HG03103 (cell line): ENCODE results near the gene GAS2L3.
A peak's percentile ranks its signal among the peaks of the same experiment; 100 is the strongest.
"Not testable (repeated sequence)": the region's sequence is repeated elsewhere in the genome, so short reads cannot be mapped to it uniquely, and the experiment has no call there.

Experiments used
- ATAC-seq: cut with Tn5 transposase; IDR thresholded peaks from one replicate; pipeline ENCODE4 v1.9.1; 2021; ENCODE audit warnings: low read depth; ENCODE audit not compliant: unreplicated experiment

GAS2L3 gene

DNA sequence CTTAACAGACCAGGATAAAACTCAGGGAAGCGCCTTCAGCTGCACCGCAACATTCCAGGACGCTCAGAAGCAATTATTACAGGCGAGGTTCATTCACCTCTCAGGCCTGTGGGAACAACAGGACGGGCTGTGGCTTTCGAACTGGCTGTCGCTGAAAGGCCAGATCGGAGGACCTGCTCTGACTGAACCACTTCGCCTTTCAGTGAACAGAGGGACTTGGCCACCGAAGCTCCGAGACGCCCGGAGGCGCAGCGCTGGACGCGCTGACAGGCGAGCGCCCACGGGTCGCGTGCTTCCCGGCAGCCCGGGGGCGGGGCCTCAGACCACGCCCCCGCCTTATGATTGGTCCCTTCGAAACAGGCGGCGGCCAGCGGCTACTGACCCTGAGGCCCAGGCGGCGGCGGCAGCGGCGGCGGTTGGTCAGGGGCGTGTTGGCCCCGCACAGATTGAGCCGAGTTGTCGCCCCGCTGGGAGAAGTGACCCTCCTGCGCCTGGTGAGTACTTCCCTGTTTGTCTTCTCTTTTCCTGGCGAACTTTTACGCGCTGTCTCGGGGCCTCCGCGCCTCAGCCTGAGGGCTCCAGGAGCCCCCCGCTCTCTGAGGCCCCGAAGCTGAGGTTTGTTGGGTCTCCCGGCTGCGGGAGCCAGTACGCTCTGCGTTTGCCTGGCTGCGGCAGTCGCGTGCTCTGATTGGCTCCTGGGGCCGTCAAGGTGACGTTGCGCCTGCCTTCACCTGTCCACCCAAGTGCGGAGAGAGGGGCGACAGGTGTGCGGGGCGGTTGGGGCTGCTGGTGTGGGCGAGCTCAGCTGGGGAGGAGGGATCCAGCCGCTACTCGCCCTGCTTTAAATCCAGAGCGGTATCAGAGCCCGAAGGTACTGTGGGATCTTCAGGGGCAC is at the start of gene GAS2L3:
Gene GAS2L3 (plus strand): TSS at position 393 of the 895 bp plus-strand sequence. CDS start 21,221 bp downstream, outside the sequence.
- ATAC-seq, result peak; percentile 91

DNA sequence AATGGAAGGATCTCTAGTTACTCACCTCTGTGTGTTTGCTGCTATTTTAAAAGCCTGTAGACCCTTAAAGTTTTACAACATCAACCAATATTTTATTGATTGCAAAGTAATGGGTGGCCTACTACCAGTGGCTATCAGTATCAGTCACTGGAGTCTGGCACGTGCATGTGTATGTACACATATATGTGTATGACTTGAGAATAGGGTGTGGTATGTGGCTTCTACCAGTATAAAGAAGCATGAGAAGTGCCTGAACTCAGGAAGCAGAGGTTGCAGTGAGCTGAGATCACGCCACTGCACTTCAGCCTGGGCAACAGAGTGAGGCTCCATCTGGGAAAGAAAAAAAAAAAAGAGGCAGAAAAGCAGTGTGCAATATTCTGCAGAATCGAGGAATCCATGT is 45.5 kb upstream of the GAS2L3 start:
- ATAC-seq, result no peak

DNA sequence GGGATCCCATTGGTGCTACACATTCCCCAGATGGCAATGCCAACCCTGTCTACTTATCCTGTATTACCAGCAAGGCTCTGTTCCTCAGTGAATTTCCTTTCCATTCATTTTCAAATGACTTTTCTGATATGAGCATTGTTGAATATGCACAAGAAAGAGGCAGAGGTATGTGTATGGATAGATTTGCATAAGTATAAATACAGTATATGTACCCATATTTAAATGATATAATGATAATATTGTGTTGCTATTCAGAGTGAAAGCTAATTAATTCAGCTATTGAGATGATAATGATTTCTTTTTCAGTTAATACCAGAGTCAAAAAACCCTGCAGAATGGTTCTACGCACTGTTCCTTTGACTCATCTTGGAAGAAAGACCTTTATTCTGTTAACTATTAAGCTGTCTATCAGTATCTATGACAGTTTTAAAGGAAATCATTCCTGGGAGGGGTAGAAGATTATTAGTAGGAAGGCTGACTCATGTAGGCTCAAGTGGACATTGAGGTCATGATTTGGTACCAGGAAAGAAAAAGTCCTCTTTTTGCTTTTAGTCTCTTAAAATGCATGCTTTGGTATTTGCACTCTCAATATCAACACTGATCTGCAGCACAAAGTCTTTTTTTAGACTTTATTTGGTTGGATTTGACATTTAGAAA is 44.9 kb upstream of the GAS2L3 start:
- no peak for ATAC-seq

DNA sequence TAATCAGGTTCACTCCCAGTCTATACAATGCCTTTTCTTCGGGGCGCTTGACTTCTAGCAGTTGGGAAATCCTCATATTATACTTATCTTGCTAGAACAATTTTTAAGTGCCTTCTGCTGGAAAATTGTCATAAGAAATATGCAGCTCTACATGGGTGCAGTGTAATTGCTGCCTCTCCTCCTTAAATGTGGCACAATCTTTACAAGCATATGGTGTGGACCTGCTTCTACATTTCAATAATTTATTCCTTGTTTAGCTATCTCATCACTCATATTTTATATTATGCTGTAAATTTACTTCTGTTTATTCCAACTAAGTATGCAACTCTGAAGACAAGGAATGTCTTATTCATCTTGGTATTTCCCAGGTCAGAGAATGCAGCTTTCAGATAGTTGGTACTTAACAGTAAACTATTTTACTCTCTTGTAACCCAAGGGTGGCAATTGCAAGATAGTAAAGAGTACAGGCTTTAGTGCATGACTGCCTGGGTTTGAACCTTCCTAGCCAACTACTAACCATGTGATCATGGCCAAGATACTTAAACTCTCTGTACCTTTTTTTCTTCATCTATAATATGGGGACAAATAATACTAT is 43.6 kb upstream of the GAS2L3 start:
- ATAC-seq, result no peak

DNA sequence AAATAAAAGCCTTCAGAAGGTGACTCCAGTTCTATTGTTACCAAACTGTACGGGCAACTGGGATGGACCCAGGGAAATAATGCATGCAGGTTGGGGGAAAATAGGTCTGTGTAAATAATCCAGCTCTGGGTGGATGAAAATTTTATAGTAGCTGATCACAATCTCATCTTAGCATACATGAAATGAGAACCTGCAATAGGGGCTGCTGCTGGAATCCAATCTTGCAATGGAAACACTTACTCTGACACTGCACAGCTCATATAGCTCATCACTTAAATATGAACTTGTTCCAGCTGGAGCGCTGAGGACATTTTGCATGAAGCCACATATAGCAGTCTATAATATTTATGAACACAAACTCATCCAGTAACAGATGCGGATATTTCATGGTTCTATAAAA is 40.1 kb upstream of the GAS2L3 start:
- no peak for ATAC-seq

DNA sequence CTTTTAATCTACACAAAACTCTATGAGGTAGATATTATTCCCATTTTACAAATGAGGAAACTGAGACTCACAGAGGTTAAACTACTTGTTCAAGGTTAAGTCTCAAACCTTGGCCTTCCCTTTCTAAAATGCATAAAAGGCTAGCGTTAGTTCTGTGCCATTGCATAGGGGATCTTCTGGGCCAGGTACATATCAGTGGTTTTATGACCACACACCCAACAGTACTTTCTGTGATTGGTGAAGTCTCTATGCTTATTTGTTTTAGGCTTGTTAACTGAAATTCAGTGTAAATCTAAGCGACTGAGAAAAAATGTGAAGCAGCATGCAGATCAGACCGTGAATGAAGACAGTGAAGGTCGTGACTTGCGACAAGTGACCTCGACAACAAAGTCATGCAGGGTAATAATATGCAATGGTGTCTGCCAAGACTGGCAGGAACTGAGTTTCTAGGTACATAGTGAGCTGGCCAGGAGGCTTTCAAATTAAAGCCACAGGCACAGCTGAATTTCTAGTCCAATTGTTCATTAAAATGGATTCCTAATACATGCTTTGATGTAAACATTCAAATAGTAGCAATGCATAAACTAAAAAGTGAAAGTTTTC is 38.8 kb upstream of the GAS2L3 start:
- ATAC-seq, result no peak

DNA sequence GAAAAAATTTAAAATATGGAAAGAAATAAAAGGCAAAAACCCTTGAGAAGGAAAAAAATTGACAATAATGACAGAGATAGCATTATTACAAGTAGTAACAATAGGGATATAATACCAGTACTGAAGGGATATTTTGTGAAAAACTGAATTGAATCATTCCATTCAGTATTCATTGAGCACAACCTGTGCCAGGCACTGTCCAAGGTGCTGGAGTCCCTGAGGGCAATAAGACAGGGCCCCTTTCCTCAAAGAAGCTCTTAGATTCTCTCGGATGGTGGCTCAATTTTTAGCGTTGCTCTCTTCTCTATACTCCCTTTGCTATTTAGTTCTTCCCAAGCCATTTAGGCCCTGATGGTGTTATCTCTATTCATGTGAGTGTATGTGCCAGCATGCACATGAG is 34.3 kb upstream of the GAS2L3 start:
- ATAC-seq, result no peak

DNA sequence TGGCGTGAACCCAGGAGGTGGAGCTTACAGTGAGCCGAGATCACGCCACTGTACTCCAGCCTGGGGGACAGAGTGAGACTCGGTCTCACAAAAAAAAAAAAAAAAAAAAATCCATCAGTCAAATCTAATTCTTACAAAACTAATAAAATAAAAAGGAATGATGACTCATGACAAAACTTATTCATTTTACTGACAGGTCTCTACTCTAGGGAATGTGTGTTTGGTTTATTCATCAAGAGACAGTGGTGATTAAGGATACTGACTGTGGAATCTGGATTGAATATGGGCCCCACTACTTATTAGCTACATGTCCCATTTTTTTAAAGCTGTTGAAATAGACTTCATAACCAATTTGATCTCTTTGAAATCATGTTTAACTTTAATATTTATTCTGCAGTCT is 29.3 kb upstream of the GAS2L3 start:
- no peak for ATAC-seq

DNA sequence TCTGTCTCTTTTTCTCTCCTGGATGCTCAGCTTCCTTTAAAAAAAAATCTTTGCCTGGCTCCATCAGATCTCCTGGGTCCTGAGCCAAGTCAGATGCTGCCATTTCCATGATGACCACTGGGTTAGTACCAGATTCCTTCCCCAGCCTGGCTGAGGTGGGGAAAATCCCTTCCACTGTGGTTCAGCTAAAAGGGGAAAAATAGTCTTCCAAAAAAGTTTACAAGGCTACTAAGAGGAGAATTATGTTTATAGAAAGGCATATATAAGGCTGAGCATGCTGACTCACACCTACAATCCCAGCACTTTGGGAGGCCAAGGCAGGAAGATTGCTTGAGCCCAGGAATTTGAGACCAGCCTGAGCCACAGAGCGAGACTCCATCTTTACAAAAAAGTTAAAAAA is 28.4 kb upstream of the GAS2L3 start:
- ATAC-seq, result no peak

DNA sequence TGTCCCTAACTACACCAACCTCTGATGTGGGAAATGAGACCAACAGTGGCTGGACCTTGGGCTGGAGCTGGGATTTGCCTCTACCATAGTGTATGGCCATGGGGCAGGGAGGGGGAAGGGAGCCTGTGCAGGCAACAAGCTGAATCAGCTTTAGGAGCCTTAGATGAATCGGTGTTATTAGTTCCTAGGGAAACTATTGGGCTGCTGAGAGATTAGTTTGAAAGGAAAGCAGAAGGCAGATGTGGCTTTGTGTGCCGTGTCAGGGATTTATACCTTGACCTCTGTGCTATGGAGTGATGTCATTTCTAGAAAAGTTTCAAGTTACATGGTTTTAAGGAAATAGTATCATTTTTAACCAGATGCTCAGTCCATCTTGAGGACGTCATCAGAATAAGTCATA is 19.5 kb upstream of the GAS2L3 start:
- ATAC-seq, result no peak

DNA sequence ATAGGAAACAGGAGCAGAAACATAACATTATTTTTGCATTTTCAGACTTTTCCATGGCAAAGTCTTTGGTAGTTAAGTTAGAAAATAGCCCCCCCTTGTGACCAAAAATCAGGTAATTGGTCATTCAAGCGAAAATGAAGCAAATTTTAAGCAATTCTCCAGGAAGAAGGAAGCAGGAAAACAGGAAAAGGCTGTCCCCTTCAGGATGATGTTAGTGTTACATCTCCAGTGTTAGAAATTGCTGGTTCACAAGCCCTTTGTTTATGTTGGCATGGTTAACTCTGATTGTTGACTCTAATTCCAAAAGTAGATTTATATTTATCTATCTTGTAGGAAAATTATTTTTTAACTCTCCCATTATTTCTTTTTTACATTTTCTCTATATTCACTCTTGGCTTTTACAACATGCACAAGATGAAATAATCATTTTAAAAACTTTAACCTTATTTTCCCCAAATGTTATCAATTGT is 18.8 kb upstream of the GAS2L3 start:
- no peak for ATAC-seq

DNA sequence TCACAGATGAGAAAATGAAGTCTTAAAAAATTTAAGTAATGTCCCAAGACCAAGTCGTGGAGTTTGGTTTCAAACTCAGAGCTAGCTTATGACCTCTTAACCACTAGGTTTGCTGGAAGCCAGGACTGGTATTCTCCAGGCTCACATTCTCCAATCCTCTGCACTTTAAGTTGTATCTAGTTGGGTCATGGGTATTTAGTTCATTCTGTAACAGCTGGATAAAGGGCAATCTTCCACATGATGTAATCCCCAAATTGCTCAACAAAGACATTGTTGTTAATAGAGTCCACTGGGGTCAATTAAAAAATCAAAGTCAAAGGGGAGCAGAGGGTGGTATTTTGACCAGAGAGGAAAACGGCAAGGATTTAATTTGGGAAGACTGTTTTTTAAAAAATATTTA is 17.8 kb upstream of the GAS2L3 start:
- ATAC-seq, result no peak

DNA sequence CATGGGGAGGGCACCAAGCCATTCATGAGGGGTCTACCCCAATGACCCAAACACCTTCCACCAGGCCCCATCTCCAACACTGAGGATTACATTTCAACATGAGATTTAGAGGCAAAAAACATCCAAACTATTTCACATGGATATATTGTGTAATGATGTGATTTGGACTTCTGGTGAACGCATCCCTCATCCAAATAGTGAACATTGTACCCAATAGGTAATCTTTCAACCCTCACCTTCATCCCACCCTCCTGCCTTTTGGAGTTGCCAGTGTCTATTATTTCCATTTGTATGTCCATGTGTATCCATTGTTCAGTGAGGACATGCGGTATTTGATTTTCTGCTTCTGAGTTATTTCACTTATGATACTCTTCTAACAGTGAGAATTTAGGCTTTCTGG is 16.1 kb upstream of the GAS2L3 start:
- no peak for ATAC-seq

DNA sequence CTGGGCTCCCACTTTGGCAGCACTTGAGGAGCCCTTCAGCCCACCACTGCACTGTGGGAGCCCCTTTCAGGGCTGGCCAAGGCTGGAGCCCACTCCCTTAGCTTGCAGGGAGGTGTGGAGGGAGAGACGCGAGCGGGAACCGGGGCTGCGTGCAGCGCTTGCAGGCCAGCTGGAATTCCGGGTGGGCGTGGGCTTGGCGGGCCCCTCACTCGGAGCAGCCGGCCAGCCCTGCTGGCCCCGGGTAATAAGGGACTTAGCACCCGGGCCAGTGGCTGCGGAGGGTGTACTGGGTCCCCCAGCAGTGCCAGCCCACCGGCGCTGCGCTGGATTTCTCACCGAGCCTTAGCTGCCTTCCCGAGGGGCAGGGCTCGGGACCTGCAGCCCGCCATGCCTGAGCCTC is 14.2 kb upstream of the GAS2L3 start:
- ATAC-seq, result not testable (repeated sequence)

DNA sequence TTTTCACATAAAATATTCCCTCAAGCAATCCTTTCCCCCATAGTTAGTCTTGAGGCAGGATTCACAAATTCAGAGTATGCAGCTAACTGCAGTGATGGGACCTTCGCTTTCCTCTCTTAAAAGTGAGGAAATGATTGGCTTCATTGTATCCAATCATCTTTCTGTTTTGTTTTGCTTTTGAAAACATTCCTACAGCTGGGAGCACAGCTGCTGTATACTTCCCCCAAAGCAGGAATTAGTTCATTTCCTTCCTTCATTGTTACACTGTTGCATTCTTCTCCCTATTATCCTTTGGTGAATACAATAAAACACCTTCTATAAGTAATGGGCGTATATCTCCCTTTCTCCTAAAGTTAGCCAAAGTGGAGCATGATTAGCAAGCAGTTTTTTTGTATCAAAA is 9.4 kb upstream of the GAS2L3 start:
- ATAC-seq, result no peak

DNA sequence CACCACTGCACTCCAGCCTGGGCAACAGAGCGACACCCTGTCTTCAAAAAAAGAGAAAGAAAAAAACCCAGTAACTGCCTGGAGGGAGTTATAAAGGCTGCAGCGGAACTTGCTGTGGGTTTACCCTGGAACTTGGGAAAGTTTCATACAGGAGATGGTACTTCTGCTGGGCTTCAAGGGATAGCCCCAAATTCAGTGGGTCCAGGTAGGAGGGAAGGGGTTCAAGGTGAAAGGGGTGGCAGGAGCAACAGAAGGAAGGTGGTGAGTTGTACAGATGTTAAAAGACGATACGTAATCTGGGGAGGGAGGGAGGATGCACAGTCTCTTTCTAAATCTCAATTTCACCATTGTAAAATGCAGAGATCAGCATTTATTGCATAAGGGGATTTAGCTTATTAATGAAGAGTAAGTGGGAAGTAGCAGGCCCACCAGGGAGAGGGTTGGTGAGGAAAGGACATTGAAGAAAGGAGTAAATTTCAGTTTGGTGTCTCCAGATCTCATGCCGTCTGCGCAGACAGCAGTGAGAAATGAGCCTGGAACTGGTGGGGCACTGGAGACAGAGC is 8.5 kb upstream of the GAS2L3 start:
- no peak for ATAC-seq

DNA sequence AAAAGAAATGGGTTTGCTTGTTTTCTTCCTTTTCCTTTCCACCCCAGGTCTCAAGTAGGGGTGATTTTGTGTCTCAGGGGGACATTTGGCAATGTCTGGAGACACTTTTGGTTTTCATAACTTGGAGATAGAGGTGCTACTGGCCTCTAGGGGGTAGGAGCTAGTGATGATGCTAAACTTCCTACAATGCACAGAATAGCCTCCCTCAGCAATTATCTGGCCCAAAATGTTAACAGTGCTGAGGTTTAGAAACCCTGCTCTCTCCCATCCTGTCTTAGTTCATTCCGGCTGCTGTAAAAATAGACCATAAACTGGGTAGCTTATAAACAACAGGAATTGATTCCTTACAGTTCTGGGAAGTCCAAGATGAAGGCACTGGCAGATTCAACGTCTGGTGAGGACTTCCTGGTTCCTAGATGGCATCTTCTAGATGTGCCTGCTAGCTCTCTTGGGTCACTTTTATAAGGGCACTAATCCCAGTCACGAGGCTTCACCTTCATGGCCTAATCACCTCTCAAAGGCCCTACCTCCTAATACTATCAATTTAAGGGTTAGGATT is 7.4 kb upstream of the GAS2L3 start:
- no peak for ATAC-seq

DNA sequence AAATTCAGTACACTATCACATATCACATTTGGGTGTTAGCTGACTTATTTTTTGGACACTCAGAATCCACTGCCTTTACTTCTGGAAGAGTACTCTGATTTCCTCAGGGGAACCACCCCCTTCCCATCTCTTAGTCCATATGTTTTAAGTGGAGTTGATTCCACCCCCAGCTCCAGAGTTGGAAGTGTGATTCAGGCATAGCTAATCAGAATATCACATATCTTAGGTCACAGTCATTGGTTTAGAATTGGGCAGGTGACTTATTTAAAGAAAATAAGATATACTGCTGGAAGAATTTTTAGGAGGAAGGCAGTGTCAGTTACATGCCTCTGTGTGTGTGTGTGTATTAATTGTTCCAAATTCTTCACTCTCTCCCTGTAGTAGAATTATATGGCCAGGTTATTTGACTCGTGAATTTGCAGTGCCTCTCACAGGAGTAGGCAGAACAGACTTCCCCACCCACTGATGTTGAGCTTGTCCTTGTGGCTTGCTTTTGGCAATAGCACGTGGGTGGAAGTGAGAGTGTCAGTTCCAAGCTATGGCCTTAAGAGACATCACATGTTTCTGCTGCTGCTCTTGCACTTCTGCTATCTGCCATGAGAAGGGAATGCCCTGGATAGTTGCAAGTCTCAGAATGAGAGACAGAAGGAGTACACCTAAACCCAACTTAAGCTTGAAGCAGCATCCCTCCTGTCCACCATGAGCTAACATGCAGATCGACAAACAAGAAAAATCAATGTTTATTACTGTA is 6.4 kb upstream of the GAS2L3 start:
- peak; percentile 95 for ATAC-seq

DNA sequence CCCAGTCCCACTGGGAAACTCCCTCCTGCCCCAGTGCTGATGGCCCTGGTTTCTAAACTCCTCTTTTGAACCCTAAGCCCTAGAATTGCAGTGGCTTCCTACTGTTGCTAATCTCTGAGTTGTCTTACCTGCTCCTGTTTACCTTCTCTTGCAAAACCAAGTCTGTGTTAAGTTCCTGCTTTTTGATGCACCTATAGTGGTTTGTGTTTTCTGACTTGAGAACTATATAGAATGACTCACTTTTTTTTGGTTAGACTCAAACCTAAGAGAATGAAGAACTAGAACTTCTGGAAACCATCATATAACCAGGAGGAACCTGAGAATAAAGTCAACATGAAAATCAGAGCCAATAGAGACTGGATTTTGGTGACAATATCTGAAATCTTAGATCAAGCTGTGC is 5.5 kb upstream of the GAS2L3 start:
- peak; percentile 10 for ATAC-seq

DNA sequence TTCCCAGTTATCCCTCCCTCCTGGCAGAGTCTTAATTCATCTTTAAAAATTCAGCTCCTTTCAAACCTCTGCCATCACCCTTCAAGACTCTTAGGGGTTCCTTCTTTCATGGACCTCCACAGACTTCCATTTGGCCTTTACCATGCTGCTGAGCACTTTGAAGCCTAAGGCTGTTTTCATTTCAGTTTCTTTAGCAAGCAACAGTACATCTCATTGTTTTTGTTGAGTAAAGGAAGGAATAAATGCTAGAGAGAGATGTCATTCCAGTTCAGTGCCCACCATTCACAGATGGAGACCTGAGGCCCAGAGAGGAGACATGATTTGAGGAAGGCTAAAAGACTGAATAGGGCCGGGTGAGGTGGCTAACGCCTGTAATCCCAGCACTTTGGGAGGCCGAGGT is 1.3 kb upstream of the GAS2L3 start:
- ATAC-seq, result no peak
